ENCODE measurements around the gene CD63.

Gene CD63

DNA sequence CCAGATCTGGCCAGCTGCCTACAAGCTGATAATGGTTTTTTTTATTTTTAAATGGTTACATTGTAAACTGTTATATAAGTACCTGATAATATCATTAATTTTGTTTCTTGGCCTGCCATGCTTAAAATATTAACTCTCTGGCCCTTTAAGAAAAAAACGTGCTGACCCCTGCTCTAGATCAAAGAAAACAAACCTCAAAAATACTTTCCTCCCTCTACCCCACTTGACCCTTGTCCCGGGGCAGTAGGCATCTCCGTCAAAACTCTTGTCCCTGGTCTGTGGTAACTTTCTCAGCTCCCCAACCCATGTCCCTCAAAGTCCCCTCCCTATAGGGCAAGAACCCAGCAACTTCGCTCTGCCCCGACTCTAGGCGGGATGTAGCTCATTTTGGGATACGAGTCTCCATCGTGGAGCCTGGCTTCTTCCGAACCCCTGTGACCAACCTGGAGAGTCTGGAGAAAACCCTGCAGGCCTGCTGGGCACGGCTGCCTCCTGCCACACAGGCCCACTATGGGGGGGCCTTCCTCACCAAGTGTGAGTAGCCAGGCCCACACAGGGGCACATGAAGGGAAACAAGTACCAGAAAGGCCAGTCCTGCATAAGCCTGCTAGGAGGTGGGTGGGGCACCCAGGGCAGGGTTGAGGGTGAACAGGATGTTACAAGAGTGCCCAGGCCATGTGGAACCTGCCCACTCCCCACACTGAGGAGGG is 5.1 kb downstream of the CD63 start:
- DNase-seq, result no peak

DNA sequence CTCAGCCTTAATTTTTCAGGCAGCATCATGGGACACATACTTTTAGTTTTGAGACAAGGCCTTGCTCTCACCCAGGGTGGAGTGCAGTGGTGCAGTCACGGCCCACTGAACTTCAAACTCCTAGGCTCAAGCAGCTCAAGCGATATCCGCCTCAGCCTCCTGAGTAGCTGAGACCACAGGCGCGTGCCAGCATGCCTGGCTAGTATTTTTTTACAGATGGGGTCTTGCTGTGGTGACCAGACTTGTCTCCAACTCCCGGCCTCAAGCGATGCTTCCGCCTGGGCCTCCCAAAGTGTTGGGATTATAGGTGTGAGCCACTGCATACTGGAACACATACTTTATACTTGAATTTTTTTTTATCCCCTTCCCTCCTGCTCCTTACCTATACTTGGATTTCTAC is 5.9 kb downstream of the CD63 start:
- DNase-seq, result no peak

DNA sequence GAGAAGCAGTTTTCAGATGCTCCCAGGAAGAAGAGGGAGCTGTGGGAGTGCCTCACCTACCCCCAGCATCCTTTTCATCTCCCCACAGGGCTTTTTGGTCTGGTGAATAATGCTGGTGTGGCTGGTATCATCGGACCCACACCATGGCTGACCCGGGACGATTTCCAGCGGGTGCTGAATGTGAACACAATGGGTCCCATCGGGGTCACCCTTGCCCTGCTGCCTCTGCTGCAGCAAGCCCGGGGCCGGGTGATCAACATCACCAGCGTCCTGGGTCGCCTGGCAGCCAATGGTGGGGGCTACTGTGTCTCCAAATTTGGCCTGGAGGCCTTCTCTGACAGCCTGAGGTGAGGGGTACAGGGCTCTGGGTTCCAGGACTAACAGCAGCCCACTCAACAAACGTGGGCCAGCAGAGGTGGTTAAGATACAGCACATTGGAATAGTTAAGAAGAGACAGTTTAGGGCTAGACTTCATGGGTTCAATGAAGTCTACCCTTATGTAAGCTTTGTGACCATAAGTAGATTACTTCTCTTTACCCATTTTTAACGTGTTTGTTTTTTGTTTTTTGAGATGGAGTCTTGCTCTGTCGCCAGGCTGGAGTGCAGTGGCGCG is 7.1 kb downstream of the CD63 start:
- peak in 3 of 58 donors; percentile 14 to 31 (median 23) for DNase-seq

DNA sequence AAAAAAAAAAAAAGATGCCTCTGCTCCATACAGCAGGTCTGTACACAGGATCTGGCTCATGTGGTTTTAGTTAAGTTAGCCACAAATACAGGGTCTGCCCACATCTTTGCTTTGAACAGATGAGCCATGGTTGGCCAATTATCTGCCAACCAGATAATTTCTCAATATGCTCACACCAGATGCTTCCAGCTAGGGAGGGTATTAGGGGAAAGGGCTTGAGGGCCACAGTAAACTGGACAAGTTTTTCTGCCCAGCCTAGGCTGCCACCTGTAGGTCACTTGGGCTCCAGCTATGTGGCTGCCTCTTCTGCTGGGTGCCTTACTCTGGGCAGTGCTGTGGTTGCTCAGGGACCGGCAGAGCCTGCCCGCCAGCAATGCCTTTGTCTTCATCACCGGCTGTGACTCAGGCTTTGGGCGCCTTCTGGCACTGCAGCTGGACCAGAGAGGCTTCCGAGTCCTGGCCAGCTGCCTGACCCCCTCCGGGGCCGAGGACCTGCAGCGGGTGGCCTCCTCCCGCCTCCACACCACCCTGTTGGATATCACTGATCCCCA is 7.8 kb downstream of the CD63 start:
- peak in 50 of 58 donors; percentile 12 to 82 (median 54) for DNase-seq

DNA sequence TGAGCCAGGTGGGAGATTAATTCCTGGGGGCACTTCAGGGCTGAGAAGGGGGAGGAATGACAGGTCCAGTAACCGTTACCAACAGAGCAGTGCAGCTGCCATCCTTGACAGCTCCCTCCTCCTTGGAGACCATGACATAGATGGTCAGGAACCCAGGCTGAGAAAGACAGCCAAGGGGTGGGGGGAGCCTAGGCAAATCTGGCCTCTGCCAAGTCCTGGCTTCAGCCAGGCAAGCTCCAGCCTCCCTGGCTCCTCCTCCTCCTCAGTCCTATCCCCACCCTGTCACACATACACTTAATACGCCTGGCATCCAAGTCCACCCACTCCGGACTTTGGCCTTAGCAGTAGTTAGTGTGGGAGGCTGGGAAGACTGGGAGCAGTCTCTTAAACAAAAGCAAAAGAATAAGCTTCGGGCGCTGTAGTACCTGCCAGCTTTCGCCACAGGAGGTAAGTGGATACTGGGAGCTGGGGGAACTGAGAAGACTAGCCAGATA is 8.7 kb downstream of the CD63 start, which contains the start of gene RDH5:
Gene RDH5 (plus strand): TSS at position 323 of the 494 bp plus-strand sequence. CDS start 792 bp downstream, outside the sequence.
- peak in 28 of 58 donors; percentile 14 to 76 (median 30) for DNase-seq

DNA sequence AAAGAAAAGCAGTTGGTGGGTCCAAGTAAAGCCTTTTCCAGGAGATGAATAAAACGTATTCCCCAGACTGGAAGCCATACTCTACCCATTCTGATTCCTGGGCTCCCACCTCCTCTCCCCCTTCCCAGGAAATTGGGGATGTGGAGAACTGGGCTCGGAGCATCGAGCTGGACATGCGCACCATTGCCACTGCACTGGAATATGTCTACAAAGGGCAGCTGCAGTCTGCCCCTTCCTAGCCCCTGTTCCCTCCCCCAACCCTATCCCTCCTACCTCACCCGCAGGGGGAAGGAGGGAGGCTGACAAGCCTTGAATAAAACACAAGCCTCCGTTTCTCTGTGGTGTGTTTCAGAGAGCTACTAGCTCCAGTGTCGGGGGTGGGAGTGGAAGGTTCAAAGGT is 9.4 kb downstream of the CD63 start:
- DNase-seq, result no peak

DNA sequence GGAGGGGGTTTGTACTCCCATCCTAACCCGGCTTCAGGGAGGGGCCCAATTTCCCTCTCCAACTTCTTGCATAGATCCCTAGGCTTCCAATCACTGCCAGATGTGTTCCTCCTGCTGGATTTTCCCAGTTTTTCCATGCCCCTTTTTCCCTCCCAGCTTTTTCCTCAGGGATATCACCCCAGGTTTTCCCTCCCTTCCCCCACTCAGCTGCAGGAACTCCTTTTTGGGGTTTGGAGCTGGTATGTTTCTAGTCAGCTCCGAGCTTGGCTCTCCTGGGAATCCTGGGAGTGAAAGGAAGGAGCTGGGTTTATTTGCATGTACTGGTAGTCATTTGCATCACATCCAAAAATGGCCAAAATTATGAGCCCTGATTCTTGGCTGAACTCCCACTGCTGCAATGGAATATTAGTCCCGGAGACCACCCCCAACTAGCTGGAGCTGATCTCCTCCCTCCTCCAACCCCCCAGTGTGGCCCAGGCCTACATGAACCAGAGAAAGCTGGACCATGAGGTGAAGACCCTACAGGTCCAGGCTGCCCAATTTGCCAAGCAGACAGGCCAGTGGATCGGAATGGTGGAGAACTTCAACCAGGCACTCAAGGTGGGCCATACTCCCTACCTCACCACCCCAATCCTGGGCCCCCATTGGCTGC is 10.1 kb downstream of the CD63 start:
- no peak for DNase-seq

DNA sequence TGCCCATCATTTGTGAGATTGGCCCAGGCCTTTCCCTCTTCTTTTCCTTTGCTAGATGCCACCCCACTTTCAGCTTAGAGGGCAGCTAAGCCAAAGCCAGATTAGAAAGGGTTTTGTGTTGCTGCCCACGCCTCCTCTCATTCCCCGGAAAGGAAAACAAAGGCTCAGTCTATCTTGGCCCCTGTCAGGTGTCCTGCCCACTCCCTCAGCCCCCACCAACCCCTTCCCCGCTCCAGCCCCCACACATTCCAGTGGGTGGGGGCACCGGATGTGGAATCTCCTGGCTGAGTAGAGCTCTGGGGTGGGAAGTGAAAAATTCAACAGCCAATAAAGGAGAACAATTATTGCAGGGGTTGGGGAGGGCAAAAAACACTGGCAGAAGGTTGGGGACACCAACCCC is 10.8 kb downstream of the CD63 start:
- no peak for DNase-seq

DNA sequence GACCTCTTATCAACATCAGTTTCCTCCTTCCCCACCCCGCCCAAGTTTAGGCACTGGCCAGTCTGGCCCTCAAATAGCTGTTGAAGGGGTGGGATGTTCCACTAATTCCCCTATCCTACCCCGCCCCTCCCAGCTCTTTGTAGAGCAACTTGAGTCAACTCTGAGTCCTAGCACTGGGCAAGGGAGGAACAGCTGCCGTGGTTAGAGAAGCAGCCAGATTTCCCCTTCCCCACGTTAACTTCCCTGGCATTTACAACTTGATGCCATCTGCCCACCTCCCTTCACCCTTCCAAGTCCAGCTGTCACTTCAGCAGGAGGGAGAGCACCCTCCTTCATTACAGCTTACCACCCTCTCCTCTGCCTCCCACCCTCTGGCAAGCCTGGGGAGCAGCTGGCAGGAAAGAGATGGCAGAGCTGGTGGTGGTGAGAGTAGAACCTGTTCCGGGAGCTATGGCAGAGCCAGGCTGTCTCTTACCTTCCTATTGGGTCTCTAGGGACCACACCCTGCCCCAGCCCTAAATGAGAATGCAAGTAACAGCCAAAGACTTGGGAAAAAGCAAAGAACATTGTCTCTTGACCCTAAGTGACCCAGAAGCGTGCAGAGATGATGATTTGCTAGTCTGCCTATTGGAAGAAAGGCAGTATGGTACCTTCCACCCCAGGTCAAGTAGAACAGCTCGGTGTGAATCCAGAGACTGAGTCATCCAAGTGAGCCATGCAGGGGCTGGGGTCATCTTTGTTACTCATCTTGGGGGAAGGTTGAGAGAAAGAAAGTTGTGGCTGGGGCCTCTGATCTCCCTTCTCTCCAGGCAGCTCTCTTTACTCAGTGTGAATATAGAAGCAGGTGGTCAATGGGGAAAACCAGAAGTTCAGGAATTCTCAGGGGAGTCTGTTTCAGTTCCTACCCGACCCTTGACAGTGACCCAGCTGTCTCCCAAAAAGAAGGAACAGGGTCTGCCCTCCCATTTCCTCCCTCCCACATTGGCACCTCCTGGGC is 11.5 kb downstream of the CD63 start:
- DNase-seq, result peak in 9 of 58 donors; percentile 13 to 57 (median 27)

DNA sequence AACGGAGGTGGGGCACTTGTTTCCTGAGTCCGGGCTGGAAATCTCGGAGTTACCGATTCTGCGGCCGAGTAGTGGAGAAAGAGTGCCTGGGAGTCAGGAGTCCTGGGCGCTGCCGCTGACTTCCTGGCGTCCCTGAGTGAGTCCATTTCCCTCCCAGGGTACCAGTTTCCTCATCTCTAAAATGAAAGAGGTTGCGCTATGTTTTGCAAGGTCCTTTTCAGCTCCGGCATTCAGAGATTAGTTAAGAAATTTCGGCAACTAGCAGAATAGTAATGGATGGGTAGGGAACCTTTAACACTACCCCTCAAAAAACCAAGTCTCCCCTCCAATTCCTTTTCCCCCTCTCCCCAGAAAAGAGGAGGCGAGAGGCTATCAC is 12.2 kb downstream of the CD63 start:
- peak in 1 of 58 donors; percentile 70 for DNase-seq

DNA sequence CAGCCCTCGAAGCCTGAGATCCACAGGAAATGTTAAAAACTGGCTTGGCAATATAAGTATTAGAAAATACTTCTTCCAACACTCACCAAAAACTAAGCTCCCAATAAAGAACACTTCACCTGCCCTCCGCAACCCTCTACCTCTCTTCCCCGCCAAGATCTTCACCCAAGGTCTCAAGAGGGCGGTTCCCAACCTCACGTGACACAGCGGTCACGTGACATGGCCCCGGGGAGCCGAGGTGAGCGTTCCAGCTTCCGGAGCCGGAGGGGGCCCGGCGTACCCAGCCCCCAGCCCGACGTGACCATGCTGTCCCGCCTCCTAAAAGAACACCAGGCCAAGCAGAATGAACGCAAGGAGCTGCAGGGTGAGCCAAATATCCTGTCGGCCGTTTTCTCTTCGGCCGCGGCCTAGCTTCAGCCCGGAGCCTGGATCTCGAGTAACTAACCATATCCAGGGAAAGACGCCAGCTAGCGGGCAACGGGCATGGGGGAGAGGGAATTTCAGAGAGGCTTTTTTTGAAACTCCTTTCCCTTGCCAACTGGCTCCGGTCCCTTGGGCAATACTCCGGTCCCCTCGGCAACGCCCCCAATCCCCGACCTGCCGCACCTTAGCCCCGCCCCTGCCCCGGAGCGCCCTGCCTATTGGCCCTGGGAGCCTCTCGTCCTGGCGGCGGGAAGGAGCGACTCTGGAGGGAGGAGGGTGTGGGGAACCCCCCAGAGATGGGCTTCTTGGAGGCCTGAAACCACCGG is 12.8 kb downstream of the CD63 start, which contains the start of gene BLOC1S1:
Gene BLOC1S1 (plus strand): TSS at position 214 of the 749 bp plus-strand sequence. CDS start 6 bp downstream, at position 220.
- DNase-seq, result peak in 57 of 58 donors; percentile 52 to 92 (median 83)

DNA sequence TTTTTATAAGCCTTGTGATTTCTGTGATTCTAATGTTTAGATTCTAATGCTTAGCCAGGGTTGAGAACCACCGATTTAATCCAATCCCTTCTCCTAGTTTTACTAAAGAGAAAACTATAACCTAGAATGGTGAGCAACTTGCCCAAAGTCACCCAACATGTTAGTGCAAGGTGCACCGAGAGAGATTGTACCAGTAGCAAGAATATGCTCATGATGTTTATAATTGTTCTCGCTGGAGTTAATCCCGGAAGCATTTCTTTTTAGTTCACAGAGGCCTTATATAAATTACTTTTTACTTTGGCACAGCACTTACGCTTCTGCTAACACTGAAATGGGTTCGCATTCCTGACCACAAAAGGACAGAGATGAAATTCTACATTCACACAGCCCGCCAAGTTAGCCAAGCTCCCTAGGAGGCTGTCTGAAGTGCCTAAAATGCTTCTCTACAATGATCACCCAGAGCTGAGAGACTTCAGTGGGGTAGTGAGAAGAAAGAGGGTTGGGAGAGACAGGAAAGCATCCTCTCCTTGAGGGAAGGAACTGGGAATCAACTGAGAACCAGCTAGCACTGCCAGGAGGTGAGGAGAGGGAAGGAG is 13.5 kb downstream of the CD63 start:
- DNase-seq, result no peak

DNA sequence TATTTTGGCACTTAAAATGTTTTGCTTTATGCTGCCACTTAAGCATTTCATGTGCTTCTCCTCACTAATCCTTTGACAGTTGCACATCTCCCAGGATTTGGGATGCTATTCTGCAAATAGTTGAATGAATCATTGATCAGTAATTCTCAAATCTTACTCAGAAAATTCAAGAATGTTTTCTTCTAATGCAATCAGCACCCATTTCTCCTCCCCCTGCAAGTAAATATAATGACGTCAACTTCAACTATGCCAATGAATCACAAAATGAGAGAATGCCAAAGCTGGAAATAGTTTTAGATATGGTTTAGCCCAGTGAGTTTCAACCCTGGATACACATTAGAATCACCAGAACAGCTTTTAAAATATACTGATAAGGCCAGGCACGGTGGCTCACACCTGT is 15.1 kb downstream of the CD63 start:
- no peak for DNase-seq

DNA sequence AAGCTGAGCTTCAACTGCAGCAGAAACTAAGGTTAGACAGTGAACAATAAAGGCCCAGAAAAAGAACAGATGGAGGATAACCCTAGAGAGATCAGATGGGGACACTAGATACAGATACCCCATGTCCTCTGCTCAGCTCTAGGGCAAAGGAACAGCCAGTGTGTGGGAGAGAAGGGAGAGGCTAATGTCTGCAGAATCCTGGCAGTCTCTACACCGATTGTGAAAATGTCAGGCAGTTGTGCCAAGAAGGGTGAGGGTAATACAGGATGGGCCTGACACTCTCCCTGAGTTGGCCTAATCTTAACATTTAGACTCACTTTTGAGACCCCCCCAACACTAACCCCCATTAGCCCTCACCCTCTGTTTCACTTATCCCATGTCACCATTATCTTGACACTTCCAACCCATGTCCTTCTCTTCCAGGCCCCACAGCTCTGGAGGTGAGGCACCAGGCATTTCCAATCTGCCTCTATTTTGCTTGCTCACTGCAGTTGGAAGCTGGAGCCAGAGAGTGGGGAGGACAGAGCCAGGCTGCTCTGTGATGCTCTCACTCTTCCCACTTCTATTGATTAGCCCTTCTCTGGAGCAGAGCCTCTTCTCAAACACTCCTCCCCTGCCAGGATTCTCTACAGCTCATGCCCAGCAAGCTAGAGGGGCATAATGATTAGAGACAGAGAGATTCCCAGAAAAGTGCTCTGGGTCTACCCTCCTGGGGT is 16.0 kb downstream of the CD63 start:
- peak in 2 of 58 donors; percentile 10 to 11 for DNase-seq

DNA sequence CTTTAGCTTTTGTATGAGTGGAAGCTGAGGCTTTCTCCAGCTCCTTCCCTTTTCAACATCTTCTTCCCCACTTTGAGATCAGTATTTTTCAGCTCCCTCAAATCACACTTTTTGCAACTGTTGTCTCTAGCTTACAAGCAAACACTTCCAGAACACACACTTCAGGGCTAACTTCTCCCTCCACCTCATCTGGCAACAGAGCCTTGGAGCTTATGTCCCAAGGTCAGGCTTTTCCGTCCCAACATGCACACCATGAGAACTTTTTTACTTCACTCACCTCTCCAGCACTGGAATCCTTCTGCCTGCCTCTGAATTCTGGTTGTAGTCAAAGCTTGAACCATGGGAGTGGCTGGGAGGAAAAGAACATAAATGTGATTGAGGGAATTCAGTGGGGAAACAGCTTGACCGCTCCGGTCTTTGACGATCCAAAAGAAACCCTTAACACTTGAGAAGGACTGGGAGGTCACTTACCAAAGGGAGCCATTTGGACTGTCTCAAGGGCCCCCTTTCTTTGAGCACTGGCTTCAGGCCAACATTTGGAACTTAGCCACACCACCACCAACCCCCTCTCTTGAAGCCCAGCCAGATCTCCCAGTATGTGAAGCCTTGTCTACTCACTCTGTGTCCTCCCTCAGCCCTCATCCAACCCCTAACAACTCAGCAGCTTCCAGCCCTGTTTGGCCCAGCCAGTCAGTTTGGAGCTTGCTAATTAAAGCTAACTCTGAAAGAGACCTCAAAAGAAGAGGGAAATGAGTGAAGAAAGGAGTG is 16.8 kb downstream of the CD63 start:
- peak in 40 of 58 donors; percentile 13 to 90 (median 52) for DNase-seq

DNA sequence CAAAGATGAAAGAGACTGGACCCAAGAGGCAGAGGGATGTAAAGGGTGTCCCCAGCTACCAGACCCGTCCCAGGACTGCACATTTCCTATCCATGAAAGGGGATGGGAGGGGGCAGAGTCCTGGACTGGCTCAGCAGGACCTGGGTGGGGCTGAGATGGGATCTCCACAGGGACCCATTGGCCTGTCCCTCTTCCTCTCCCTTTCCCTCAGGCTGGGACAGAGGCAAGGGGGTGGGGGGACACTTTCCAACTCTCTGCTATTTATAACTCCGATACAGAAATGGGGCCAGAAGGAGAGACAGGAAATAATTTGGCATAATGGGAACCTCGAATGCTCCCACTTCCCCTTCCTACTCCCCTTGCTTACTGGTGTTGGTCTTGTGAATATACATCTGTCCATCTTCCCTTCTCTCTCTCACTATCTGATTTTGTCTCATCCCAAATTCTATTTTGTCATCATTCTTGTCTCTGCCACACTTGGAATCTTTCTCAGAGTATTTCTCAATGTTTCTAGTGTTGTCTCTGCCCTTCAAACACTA is 20.0 kb downstream of the CD63 start:
- no peak for DNase-seq
